CD14-positive monocyte (primary cell): ENCODE data around the gene FBXL16. TPM values are rescaled to one million over a fixed set of nuclear protein-coding genes. Genes with fewer than 3 reads are reported as not detected.

Experiments used
- DNase-seq, 3 donors: peaks; one replicate each; pipeline ENCODE4 v3.0.0-alpha.2; 2011 to 2022
- H2AFZ ChIP-seq: 2 replicates; pipeline ENCODE4 v1.6.0; 2012; ENCODE audit warnings: mild to moderate bottlenecking, low read depth, low read length, inconsistent platforms; ENCODE audit not compliant: insufficient read depth, poor library complexity, severe bottlenecking
- H3K27ac ChIP-seq, 2 donors: 1 replicate in 1 of 2; 2 replicates in 1 of 2; pipeline ENCODE4 v1.5.1; 2012 to 2013; ENCODE audit warnings: low read length in 2 of 2, control low read depth in 1 of 2, inconsistent platforms in 1 of 2, low read depth in 1 of 2, mild to moderate bottlenecking in 1 of 2
- H3K27me3 ChIP-seq, 2 donors: one replicate each; pipeline versions ENCODE4 v1.6.0 to v1.6.1; 2011 to 2013; ENCODE audit warnings: low read length in 2 of 2; ENCODE audit not compliant: control insufficient read depth in 2 of 2, insufficient read depth in 2 of 2
- H3K36me3 ChIP-seq, 2 donors: replicated peaks in 1 of 2; 1 replicate in 1 of 2; 2 replicates in 1 of 2; pipeline versions ENCODE4 v1.5.1 to v1.6.1; 2012 to 2013; ENCODE audit warnings: low read length in 2 of 2, control low read depth in 1 of 2, inconsistent platforms in 1 of 2, mild to moderate bottlenecking in 1 of 2; ENCODE audit not compliant: insufficient read depth in 2 of 2, control insufficient read depth in 1 of 2
- H3K4me1 ChIP-seq, 2 donors: 1 replicate in 1 of 2; 2 replicates in 1 of 2; pipeline versions ENCODE4 v1.5.1 to v1.6.1; 2012 to 2013; ENCODE audit warnings: low read length in 2 of 2, control low read depth in 1 of 2, inconsistent platforms in 1 of 2, mild to moderate bottlenecking in 1 of 2, moderate library complexity in 1 of 2; ENCODE audit not compliant: insufficient read depth in 2 of 2, control insufficient read depth in 1 of 2
- H3K4me2 ChIP-seq: replicated peaks from 2 replicates; pipeline ENCODE3; 2012; ENCODE audit warnings: low read length, moderate library complexity, mild to moderate bottlenecking; ENCODE audit not compliant: poor library complexity, severe bottlenecking; ENCODE audit errors: extremely low read depth
- H3K4me3 ChIP-seq, 3 experiments: fragments of 200-600 bp in 1 of 3; sonication (generic) in 1 of 3; replicated peaks in 1 of 3; 1 replicate in 2 of 3; 2 replicates in 1 of 3; pipeline ENCODE4 v1.5.1; 2011 to 2013; ENCODE audit warnings: low read length in 3 of 3, mild to moderate bottlenecking in 3 of 3, control low read depth in 2 of 3, low read depth in 2 of 3, inconsistent platforms in 1 of 3, moderate library complexity in 1 of 3
- H3K79me2 ChIP-seq: 2 replicates; pipeline ENCODE4 v1.6.0; 2012; ENCODE audit warnings: mild to moderate bottlenecking, control low read depth, inconsistent platforms, low read length, moderate library complexity; ENCODE audit not compliant: insufficient read depth
- H3K9ac ChIP-seq: 2 replicates; pipeline ENCODE4 v1.6.0; 2017; ENCODE audit warnings: low read length, mild to moderate bottlenecking; ENCODE audit not compliant: insufficient read depth, poor library complexity, severe bottlenecking
- H3K9me3 ChIP-seq, 2 donors: replicated peaks in 1 of 2; 1 replicate in 1 of 2; 2 replicates in 1 of 2; pipeline versions ENCODE4 v1.5.1 to v1.6.1; 2012 to 2013; ENCODE audit warnings: low read length in 2 of 2, control low read depth in 1 of 2; ENCODE audit not compliant: control insufficient read depth in 1 of 2, insufficient read depth in 1 of 2
- H4K20me1 ChIP-seq: 2 replicates; pipeline ENCODE4 v1.6.0; 2012; ENCODE audit warnings: mild to moderate bottlenecking, low read length, control low read depth, moderate library complexity; ENCODE audit not compliant: insufficient read depth
- H3K27ac Mint-ChIP-seq, 7 donors: one replicate each; pipeline ENCODE4 v1.8.0; 2020; ENCODE audit warnings: mild to moderate bottlenecking in 7 of 7, mixed read lengths in 7 of 7, moderate library complexity in 6 of 7, inconsistent platforms in 2 of 7
- H3K27me3 Mint-ChIP-seq, 3 donors: one replicate each; pipeline ENCODE4 v1.8.0; 2021 to 2022; ENCODE audit warnings: low read depth in 3 of 3, mild to moderate bottlenecking in 3 of 3, mixed read lengths in 3 of 3, moderate library complexity in 3 of 3, inconsistent platforms in 1 of 3
- H3K36me3 Mint-ChIP-seq, 2 donors: one replicate each; pipeline ENCODE4 v1.8.0; 2020; ENCODE audit warnings: mixed read lengths in 2 of 2, inconsistent platforms in 1 of 2, mild to moderate bottlenecking in 1 of 2
- H3K4me1 Mint-ChIP-seq: one replicate; pipeline ENCODE4 v1.8.0; 2020; ENCODE audit warnings: mild to moderate bottlenecking, mixed read lengths
- H3K4me3 Mint-ChIP-seq, 2 donors: one replicate each; pipeline ENCODE4 v1.8.0; 2020; ENCODE audit warnings: mild to moderate bottlenecking in 2 of 2, mixed read lengths in 2 of 2, moderate library complexity in 1 of 2
- H3K9me3 Mint-ChIP-seq, 7 donors: one replicate each; pipeline ENCODE4 v1.8.0; 2020 to 2022; ENCODE audit warnings: mixed read lengths in 7 of 7, mild to moderate bottlenecking in 6 of 7, moderate library complexity in 6 of 7, inconsistent platforms in 2 of 7
- CTCF ChIP-seq: fragments of 200-600 bp; IDR thresholded peaks from one replicate; pipeline ENCODE4 v1.8.0; 2022; ENCODE audit warnings: antibody characterized with exemption, mild to moderate bottlenecking
- WGBS: methylation state at CpG from one replicate; pipeline ENCODE4 v1.1.5; 2013; ENCODE audit warnings: missing lambda C conversion rate; ENCODE audit not compliant: insufficient coverage; 5-methylcytosine and 5-hydroxymethylcytosine counted together
- intact Hi-C, 2 donors: fragments of 100-400 bp; cut with micrococcal nuclease; formaldehyde crosslinking; loops; one replicate each; pipeline versions ENCODE4 v1.15.0 to v1.15.1; 2023
- polyA plus RNA-seq, 3 donors: library from polyadenylated mRNA; depleted of rRNA in 1 of 3; unstranded in 2 of 3; stranded (reverse) in 1 of 3; fragments of 300-500 nt in 2 of 3; fragments of >200 nt in 1 of 3; fragmentation: Illumina TruSeq in 2 of 3; gene quantifications; 1 replicate in 2 of 3; 2 replicates in 1 of 3; pipeline ENCODE4 v1.2.3, GENCODE V29; 2012 to 2021

FBXL16 gene
- polyA plus RNA-seq, 3 donors = 0.28 to 1.0 (median 0.49) TPM

GRCh38 chr16:678858-679813 is 26.5 kb downstream of the FBXL16 start:
- H3K4me1 ChIP-seq = peaks cover 37 to 58% of the 10 kb centered on the region in 2 donors
- intact Hi-C loops = loop anchor here in 1 of 2 donors (2.0 kb wide), 1 partner anchor 16 kb away; no protein-coding TSS in a partner anchor

More at GRCh38 chr16:678858-679813, 26.5 kb downstream of the FBXL16 start:
- peak overlapping the region in 4 of 7 donors; percentile 25 to 84 (median 53) for H3K27ac Mint-ChIP-seq
- peaks cover 0 to 5% (median 0%) of the 10 kb centered on the region in 7 donors for H3K9me3 Mint-ChIP-seq
- Histone ChIP-seq H3K9me3 (no peaks in the 10 kb centered on the region), H3K36me3 (peaks cover 10 to 21% of the 10 kb centered on the region in 2 donors), H3K4me3 (peak overlapping the region; percentile 32 to 82 (median 40)), H3K79me2 (peaks cover 33% of the 10 kb centered on the region), H3K27me3 (peaks cover 3 to 30% of the 10 kb centered on the region in 2 donors), H3K9ac (peak overlapping the region; percentile 49), H3K4me2 (peak overlapping the region; percentile 95), H2AFZ (peak overlapping the region; percentile 82), H3K27ac (no peak overlapping the region), H4K20me1 (peaks cover 44% of the 10 kb centered on the region)
- H3K4me3 Mint-ChIP-seq = peak overlapping the region; percentile 79 to 90
- H3K36me3 Mint-ChIP-seq = peaks cover 16 to 22% of the 10 kb centered on the region in 2 donors
- peak in 2 of 3 donors; percentile 17 to 20 for DNase-seq
- H3K4me1 Mint-ChIP-seq = peaks cover 33% of the 10 kb centered on the region
- peaks cover 21 to 37% (median 23%) of the 10 kb centered on the region in 3 donors for H3K27me3 Mint-ChIP-seq
- TF ChIP-seq CTCF = no peak
- WGBS = 34% methylated on average over 29 of the region's 52 CpGs
